Fibroblast of villous mesenchyme (primary cell): ENCODE data around the gene EID2. TPM values are rescaled to one million over a fixed set of nuclear protein-coding genes. Genes with fewer than 3 reads are reported as not detected.

Source experiments
- DNase-seq: peaks from one replicate; pipeline ENCODE4 v3.0.0-alpha.2; 2010; ENCODE audit warnings: low read depth
- H3K4me3 ChIP-seq: 2 replicates; pipeline ENCODE4 v1.5.1; 2011; ENCODE audit warnings: low read depth, mild to moderate bottlenecking, low read length
- total RNA-seq: library from RNA; depleted of rRNA; stranded (reverse); fragments of >200 nt; gene quantifications from 2 replicates; pipeline ENCODE4 v1.2.3, GENCODE V29; 2012
- TF ChIP-seq, protein P1 (sequence below): IDR thresholded peaks from 2 replicates; pipeline ENCODE4 v1.5.1; 2012; ENCODE audit warnings: low read depth, mild to moderate bottlenecking, low read length; ENCODE audit not compliant: insufficient read depth

Gene EID2
- total RNA-seq, 1 donor, result 10.8 TPM

DNA sequence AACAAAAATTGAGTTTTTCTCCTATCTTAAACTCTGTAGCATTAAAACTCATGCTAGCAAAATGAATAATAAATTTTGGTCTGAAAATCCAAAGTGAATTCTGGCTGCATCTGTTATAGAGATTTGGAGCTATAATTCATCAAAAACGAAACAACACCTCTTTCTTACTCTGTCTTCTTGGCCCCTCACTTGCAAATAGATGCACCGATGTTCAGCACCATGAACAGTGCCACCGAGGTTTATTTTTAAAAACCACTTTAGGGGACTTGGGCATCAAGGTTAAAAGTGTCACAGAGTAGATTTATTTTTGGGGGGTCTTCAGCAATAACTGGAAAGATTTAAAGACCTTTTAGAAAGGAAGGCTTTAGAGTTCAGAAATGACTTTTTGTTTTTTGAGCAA is 26.1 kb upstream of the EID2 start:
- no peak for DNase-seq
- TF ChIP-seq, protein P1, sequence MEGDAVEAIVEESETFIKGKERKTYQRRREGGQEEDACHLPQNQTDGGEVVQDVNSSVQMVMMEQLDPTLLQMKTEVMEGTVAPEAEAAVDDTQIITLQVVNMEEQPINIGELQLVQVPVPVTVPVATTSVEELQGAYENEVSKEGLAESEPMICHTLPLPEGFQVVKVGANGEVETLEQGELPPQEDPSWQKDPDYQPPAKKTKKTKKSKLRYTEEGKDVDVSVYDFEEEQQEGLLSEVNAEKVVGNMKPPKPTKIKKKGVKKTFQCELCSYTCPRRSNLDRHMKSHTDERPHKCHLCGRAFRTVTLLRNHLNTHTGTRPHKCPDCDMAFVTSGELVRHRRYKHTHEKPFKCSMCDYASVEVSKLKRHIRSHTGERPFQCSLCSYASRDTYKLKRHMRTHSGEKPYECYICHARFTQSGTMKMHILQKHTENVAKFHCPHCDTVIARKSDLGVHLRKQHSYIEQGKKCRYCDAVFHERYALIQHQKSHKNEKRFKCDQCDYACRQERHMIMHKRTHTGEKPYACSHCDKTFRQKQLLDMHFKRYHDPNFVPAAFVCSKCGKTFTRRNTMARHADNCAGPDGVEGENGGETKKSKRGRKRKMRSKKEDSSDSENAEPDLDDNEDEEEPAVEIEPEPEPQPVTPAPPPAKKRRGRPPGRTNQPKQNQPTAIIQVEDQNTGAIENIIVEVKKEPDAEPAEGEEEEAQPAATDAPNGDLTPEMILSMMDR, result no peak

DNA sequence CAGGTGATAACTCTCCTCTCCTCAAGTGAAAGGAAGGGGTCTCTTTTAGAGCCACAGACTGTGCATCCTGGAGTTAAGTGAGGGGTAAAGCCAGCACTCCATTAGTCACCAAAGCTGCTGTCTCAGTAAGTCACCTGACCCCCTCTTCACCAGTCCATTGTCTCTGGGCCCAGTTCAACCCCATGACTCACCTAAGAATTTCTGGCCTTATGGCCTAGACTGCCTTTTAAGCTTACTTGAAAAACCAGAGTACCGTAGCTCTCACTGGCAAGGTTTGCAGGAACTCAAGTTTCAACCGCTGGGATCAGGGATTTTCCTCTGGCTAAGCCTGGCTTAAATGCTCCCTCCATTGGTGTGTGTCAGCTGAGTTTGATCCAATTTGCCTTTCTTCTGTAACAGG is 23.4 kb upstream of the EID2 start:
- no peak for DNase-seq
- no peak overlapping the region for H3K4me3 ChIP-seq
- TF ChIP-seq, protein P1, result no peak

More for the DNA sequence above, 26.1 kb upstream of the EID2 start:
- no peak overlapping the region for H3K4me3 ChIP-seq

DNA sequence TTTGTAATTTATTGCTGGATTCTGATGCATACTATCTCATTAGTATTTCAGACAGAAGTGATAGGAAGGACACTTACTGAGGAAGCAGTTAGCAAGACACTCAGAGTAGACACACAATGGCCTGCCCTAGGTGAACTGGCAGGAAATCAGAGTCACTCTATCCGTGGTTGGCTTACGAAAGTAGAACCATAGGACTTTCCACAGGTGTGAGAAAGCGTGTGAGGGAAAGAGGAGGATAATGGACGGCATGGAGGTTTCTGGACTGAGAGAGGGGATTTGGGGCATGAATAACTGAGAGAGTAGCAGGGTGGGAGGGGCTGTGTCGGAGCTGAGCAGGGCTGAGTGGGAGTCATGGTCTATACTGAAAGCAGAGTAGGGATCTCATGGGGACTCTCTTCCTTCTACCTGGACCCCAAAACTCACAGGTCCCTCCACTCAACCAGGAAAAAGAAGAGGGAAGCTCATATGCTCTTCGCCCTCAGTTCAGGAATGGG is 18.7 kb upstream of the EID2 start:
- no peak for DNase-seq
- TF ChIP-seq, protein P1, result no peak
- H3K4me3 ChIP-seq, result no peak overlapping the region

DNA sequence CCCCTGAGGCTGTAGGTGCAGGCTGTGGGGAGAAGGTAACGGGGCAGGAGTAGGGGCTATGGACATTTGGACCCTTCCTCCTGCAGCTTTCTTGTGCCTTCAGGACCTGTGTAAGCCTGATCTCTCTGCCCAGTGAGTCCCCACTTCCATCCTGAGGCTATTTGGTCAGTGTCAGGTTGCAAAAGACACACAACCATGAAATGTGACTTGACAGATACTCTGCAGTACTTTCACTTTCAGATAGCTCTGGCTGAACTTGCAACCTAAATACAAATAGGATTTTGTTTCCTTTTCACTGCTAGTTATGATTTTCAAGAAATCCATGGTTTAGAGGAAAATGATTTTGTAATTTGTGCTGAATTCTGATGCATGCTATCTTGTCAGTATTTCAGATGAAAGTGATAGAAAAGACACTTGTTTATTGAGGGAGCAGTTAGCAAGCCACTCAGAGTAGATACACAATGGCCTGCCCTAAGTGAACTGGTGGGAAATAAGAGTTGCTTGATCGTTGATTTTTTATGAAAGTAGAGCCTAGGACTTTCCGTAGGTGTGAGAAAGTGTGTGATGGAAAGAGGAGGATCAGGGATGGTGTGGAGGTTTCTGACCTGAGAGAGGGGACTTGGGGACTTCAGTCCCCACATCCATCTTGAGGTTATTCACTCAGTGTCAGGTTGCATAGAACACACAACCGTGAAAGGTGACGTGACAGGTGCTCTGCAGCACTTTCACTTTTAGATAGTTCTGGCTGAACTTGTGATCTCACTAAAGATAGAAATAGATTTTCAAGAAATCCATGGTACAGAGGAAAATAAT is 18.1 kb upstream of the EID2 start:
- TF ChIP-seq, protein P1, result no peak
- H3K4me3 ChIP-seq, result no peak overlapping the region
- DNase-seq, result peak; percentile 14

DNA sequence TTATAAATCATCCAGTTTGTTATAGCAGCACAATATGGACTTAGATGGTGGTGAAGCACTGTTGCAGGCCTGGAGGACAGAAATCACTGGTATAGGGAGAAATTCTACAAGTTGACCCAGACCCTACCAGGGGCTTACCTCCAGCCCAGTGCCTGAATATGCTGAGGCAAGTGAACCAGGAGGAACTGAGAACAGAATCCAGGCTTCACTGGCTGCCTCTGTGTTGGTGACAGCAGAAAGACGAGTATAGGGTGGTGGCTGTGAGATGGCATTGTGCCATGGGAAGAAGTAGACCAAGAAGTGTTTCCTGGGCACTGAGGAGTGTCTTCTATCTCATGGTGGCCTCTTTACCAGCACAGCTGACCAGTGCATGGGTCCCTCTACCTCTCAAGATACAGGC is 15.9 kb upstream of the EID2 start:
- no peak overlapping the region for H3K4me3 ChIP-seq
- no peak for DNase-seq
- TF ChIP-seq, protein P1, result no peak

DNA sequence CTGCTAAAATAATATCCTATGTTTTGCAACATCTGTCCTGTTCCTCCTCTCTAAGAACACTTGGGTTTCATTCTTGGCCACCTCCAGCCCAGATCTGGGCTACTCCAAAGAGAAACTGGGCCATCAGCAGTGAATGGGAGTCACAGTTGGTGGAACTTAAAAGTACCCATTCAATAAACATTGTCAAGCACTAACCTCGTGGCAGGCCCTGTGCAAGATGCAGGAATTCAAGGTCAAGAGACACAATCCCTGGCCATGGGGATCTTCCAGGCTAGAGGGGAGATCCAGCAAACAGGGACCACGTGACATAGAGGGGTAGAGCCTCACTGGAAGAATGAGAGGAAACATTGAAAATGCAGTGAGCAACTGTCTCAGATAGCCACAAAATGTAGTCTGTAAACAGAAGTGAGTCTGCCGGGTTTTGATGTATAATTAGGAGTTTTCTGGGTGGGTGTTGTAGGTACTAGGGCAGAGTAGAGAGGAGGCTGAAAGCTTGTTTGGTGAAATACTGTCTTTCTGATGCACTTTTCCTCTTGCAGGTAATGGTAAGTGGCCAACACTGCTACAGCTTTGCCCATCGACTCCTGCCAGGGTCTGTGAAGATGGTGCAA is 14.8 kb upstream of the EID2 start:
- TF ChIP-seq, protein P1, result no peak
- DNase-seq, result no peak
- H3K4me3 ChIP-seq, result no peak overlapping the region
